ENCODE data around the gene SLC35A3. TPM values are rescaled to one million over a fixed set of nuclear protein-coding genes. Genes with fewer than 3 reads are reported as not detected.
"Not testable (repeated sequence)": the region's sequence is repeated elsewhere in the genome, so short reads cannot be mapped to it uniquely, and the experiment has no call there.

Gene SLC35A3
- polyA plus RNA-seq, 1 donor (not counting 4 experiments of a cell fraction or from before 2014, with no cell fraction given): 25.9 TPM

- no peak for FAIRE-seq
- Histone ChIP-seq H2AFZ (ENCODE audit: control insufficient read depth, low read length) (no peak overlapping the region), H3K4me1 (ENCODE audit: control insufficient read depth, extremely low read depth, insufficient read depth, low read length) (peaks cover 13% of the 10 kb centered on the region), H3K9me3 (ENCODE audit: control insufficient read depth, low read depth, low read length) (no peaks in the 10 kb centered on the region), H3K9ac (ENCODE audit: control insufficient read depth, extremely low read depth, insufficient read depth, low read length) (no peak overlapping the region), H3K79me2 (ENCODE audit: control insufficient read depth, insufficient read depth, low read length) (peaks cover 47% of the 10 kb centered on the region), H3K4me3 (ENCODE audit: control insufficient read depth in 2 of 3, extremely low read depth in 1 of 3, insufficient read depth in 2 of 3, low read depth in 1 of 3, low read length in 3 of 3) (no peak overlapping the region), H3K27ac (ENCODE audit: control insufficient read depth, insufficient read depth, low read length) (no peak overlapping the region), H3K9me1 (ENCODE audit: control insufficient read depth, extremely low read depth, insufficient read depth, low read length) (no peaks in the 10 kb centered on the region), H4K20me1 (ENCODE audit: control insufficient read depth, extremely low read depth, insufficient read depth, low read length) (no peaks in the 10 kb centered on the region), H3K27me3 (ENCODE audit: control insufficient read depth, extremely low read depth, insufficient read depth, low read length) (no peaks in the 10 kb centered on the region), H3K36me3 (ENCODE audit: control insufficient read depth in 2 of 2, extremely low read depth in 1 of 2, insufficient read depth in 2 of 2, low read length in 2 of 2) (no peaks in the 10 kb centered on the region), H3K4me2 (ENCODE audit: control insufficient read depth, extremely low read depth, insufficient read depth, low read depth, low read length) (no peak overlapping the region)
- TF ChIP-seq EZH2 (IDR thresholded peaks at IDR 0.05; ENCODE audit: low read length): no peak
- no peak for TF ChIP-seq CTCF (optimal IDR thresholded peaks at IDR 0.05 in 1 of 3, IDR thresholded peaks at IDR 0.05 in 1 of 3, conservative IDR thresholded peaks at IDR 0.05 in 1 of 3; ENCODE audit: extremely low read depth in 1 of 3, insufficient read depth in 2 of 3, low read length in 3 of 3)
- no peak for DNase-seq (ENCODE audit: low read depth, low spot score)
- dilution Hi-C loops (cut with MboI; ENCODE audit: extremely low pct_ligation_motif_present, low sequenced_read_pairs): no loop called here
Observed at GRCh38 chr1:99975529-99975928, 5.7 kb downstream of the SLC35A3 start.

DNA sequence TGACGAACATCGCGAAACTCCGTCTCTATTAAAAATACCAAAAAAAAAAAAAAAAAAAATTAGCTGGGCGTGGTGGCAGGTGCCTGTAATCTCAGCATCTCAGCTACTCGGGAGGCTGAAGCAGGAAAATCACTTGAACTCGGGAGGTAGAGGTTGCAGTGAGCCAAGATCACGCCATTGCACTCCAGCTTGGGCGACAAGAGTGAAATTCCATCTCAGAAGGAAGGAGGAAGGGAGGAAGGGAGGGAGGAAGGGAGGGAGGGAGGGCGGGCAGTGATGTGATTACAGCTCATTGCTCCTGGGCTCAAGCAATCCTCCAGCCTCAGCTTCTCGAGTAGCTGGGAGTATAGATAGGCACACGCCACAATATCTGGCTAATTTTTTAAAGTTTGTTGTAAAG is 7.5 kb downstream of the SLC35A3 start:
- FAIRE-seq; H3K27ac ChIP-seq (ENCODE audit: control insufficient read depth, insufficient read depth, low read length); H3K4me3 ChIP-seq (ENCODE audit: control insufficient read depth in 2 of 3, extremely low read depth in 1 of 3, insufficient read depth in 2 of 3, low read depth in 1 of 3, low read length in 3 of 3); H3K4me2 ChIP-seq (ENCODE audit: control insufficient read depth, extremely low read depth, insufficient read depth, low read depth, low read length); H3K27me3 ChIP-seq (ENCODE audit: control insufficient read depth, extremely low read depth, insufficient read depth, low read length); H3K9me3 ChIP-seq (ENCODE audit: control insufficient read depth, low read depth, low read length); DNase-seq (ENCODE audit: low read depth, low spot score); H4K20me1 ChIP-seq (ENCODE audit: control insufficient read depth, extremely low read depth, insufficient read depth, low read length); H3K4me1 ChIP-seq (ENCODE audit: control insufficient read depth, extremely low read depth, insufficient read depth, low read length); H3K9me1 ChIP-seq (ENCODE audit: control insufficient read depth, extremely low read depth, insufficient read depth, low read length); H2AFZ ChIP-seq (ENCODE audit: control insufficient read depth, low read length); dilution Hi-C loops (cut with MboI; ENCODE audit: extremely low pct_ligation_motif_present, low sequenced_read_pairs); H3K9ac ChIP-seq (ENCODE audit: control insufficient read depth, extremely low read depth, insufficient read depth, low read length); H3K36me3 ChIP-seq (ENCODE audit: control insufficient read depth in 2 of 2, extremely low read depth in 1 of 2, insufficient read depth in 2 of 2, low read length in 2 of 2): not testable (repeated sequence)
- H3K79me2 ChIP-seq (ENCODE audit: control insufficient read depth, insufficient read depth, low read length): peaks cover 50% of the 10 kb centered on the region

GRCh38 chr1:99978218-99978617 is 8.4 kb downstream of the SLC35A3 start:
- no peaks in the 10 kb centered on the region for H3K9me1 ChIP-seq (ENCODE audit: control insufficient read depth, extremely low read depth, insufficient read depth, low read length)
- H3K9ac ChIP-seq (ENCODE audit: control insufficient read depth, extremely low read depth, insufficient read depth, low read length): no peak overlapping the region
- no peaks in the 10 kb centered on the region for H3K4me1 ChIP-seq (ENCODE audit: control insufficient read depth, extremely low read depth, insufficient read depth, low read length)
- TF ChIP-seq CTCF (optimal IDR thresholded peaks at IDR 0.05 in 1 of 3, IDR thresholded peaks at IDR 0.05 in 1 of 3, conservative IDR thresholded peaks at IDR 0.05 in 1 of 3; ENCODE audit: extremely low read depth in 1 of 3, insufficient read depth in 2 of 3, low read length in 3 of 3) (no peak), EZH2 (IDR thresholded peaks at IDR 0.05; ENCODE audit: low read length) (no peak)
- H3K79me2 ChIP-seq (ENCODE audit: control insufficient read depth, insufficient read depth, low read length): peaks cover 51% of the 10 kb centered on the region
- dilution Hi-C loops (cut with MboI; ENCODE audit: extremely low pct_ligation_motif_present, low sequenced_read_pairs): no loop called here
- no peak overlapping the region for H3K4me3 ChIP-seq (ENCODE audit: control insufficient read depth in 2 of 3, extremely low read depth in 1 of 3, insufficient read depth in 2 of 3, low read depth in 1 of 3, low read length in 3 of 3)
- H3K27ac ChIP-seq (ENCODE audit: control insufficient read depth, insufficient read depth, low read length): no peak overlapping the region
- H3K4me2 ChIP-seq (ENCODE audit: control insufficient read depth, extremely low read depth, insufficient read depth, low read depth, low read length): no peak overlapping the region
- no peaks in the 10 kb centered on the region for H4K20me1 ChIP-seq (ENCODE audit: control insufficient read depth, extremely low read depth, insufficient read depth, low read length)
- FAIRE-seq: no peak
- no peak overlapping the region for H2AFZ ChIP-seq (ENCODE audit: control insufficient read depth, low read length)
- no peaks in the 10 kb centered on the region for H3K27me3 ChIP-seq (ENCODE audit: control insufficient read depth, extremely low read depth, insufficient read depth, low read length)
- no peaks in the 10 kb centered on the region for H3K9me3 ChIP-seq (ENCODE audit: control insufficient read depth, low read depth, low read length)
- no peak for DNase-seq (ENCODE audit: low read depth, low spot score)
- H3K36me3 ChIP-seq (ENCODE audit: control insufficient read depth in 2 of 2, extremely low read depth in 1 of 2, insufficient read depth in 2 of 2, low read length in 2 of 2): no peaks in the 10 kb centered on the region

Measured in keratinocyte (primary cell).